HG03060 (cell line): ENCODE results near the gene ISLR2.
"Not testable (repeated sequence)": the region's sequence is repeated elsewhere in the genome, so short reads cannot be mapped to it uniquely, and the experiment has no call there.

Experiments
- ATAC-seq: cut with Tn5 transposase; IDR thresholded peaks from one replicate; pipeline ENCODE4 v1.9.1; 2021; ENCODE audit warnings: low read depth, moderate number of reproducible peaks; ENCODE audit not compliant: unreplicated experiment

The ISLR2 gene, protein sequence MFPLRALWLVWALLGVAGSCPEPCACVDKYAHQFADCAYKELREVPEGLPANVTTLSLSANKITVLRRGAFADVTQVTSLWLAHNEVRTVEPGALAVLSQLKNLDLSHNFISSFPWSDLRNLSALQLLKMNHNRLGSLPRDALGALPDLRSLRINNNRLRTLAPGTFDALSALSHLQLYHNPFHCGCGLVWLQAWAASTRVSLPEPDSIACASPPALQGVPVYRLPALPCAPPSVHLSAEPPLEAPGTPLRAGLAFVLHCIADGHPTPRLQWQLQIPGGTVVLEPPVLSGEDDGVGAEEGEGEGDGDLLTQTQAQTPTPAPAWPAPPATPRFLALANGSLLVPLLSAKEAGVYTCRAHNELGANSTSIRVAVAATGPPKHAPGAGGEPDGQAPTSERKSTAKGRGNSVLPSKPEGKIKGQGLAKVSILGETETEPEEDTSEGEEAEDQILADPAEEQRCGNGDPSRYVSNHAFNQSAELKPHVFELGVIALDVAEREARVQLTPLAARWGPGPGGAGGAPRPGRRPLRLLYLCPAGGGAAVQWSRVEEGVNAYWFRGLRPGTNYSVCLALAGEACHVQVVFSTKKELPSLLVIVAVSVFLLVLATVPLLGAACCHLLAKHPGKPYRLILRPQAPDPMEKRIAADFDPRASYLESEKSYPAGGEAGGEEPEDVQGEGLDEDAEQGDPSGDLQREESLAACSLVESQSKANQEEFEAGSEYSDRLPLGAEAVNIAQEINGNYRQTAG

DNA sequence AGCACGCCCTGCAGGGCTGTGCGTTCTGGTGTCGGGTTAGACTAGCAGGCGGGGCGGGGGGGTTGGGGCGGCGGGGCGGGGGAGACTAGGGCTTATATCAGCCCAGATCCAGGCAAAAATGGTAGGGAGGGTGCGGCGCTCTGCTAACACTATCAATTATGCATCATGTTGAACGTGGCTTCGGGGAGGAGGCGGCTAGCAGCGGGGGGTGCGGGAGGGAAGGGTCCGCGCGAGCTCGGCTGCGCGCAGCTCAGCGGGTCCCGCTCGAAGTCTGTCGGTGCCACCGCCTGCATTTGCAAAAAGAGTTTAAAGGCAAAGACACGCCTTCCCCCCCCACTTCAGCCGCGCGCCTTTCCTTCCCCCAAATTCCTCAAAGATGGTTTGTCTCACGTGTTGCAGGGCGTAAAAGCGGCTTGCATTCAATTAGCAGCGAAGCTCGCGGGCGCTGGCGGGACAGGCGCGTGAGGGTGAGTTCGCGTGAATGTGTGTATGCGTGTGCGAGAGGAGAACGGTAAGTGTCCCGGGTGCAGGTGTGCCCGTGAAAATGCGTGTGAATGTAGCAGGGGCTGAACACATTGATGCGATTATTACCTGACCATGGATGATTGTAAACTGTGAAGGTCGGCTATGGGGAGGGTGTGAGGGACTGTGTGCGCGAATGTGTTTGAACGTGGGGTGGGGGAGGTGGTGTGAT lies at the start of gene ISLR2:
Gene ISLR2, plus strand, starts transcription at position 432 of the 694 bp plus-strand sequence. CDS start 2,169 bp downstream, outside the sequence.
- ATAC-seq, result no peak

DNA sequence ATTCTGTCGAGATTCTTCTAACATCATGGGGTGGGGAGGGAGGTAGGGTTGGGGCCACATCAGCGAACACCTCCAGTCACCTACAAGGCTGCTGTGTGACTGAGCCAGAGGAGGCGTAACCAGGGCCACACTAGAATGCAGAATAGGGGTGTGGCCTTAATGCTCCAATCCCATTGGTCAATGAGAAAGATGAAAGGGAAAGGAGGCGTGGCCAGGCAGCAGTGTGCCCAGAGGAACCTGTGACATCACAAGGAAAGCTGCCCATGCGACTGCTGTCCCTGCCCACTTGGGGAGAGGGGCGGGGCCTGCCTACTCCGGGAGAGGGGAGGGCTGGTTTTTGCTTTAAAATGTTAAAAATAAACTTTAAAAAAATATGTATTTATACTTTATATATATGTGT lies 47.9 kb upstream of the ISLR2 start, which contains the start of gene GOLGA6A:
Gene GOLGA6A, minus strand, starts transcription at position 101 of the 400 bp plus-strand sequence. Its CDS starts 41 bp downstream, at position 60.
- ATAC-seq, result not testable (repeated sequence)

DNA sequence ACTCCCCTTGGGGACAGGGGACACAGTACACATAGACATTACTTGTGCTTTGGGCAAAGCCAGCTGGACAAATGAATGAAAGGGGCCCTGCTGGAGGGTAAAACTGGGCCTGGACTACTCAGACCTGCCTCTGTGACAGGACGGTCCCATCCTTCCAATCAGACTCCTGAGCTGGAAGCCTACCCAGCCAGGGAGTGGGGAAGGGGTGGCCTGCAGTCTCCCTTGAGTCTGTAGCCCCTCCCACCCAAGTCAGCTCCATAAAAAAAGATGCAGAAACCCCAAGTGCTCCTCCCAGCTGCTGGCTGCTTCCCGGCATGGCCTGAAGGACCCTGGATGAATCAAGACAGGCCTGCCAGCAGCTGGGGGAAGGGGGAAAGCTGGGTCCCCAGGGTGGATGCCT lies 35.8 kb upstream of the ISLR2 start:
- not testable (repeated sequence) for ATAC-seq

DNA sequence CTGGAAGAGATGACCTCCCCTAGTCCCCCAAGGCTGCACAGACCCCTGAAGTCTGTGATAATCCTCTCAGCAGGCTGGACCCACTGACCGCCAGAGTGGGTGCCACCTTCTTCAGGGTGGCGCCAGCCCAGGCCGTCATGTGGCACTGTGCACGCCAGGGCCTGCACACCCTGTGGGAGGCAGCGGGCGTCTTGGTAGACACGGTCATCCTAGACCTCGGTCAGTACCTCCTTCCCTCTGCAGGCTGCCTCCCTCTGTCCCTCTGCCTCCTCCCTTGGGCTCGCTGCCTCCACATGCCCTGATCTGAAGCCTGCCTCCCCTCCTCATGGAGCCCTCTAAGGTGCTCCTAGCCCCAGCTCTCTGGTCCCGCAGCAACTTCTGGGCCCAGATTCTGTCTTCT lies 34.8 kb upstream of the ISLR2 start:
- not testable (repeated sequence) for ATAC-seq

DNA sequence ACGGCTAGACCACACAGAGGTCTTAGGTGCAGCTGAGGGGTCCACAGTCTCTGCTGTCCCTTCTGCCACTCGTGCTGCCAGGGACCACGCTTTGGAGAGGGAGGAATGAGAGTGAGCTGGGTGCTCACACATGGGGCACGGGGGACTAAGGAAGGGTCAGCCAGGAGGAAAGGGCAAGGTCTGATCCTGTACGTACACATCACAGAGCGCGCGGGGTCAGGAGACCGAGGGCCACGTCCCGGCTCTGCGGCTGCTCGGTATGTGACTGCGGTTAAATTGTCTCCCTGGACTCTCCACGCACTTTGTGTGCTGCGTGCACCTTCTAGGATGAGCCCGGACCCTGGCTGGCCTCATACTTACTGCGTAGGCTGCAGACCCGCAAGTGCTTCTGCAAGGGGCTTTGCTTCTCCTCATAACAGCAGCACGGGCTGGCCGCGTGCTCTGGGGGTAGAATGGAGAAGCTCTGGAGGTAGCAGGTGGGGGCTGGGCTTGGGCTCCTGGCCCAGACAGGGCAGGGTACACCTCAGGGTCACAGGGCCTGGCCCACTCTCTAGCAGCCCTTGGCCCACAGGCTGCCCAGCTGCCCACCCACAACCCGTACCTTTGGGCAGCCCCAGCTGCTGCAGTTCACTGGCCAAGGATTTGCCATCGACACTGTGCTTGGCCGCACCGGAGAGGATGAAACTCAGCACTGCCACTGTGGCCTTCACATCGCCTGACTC lies 33.5 kb upstream of the ISLR2 start:
- ATAC-seq, result not testable (repeated sequence)

DNA sequence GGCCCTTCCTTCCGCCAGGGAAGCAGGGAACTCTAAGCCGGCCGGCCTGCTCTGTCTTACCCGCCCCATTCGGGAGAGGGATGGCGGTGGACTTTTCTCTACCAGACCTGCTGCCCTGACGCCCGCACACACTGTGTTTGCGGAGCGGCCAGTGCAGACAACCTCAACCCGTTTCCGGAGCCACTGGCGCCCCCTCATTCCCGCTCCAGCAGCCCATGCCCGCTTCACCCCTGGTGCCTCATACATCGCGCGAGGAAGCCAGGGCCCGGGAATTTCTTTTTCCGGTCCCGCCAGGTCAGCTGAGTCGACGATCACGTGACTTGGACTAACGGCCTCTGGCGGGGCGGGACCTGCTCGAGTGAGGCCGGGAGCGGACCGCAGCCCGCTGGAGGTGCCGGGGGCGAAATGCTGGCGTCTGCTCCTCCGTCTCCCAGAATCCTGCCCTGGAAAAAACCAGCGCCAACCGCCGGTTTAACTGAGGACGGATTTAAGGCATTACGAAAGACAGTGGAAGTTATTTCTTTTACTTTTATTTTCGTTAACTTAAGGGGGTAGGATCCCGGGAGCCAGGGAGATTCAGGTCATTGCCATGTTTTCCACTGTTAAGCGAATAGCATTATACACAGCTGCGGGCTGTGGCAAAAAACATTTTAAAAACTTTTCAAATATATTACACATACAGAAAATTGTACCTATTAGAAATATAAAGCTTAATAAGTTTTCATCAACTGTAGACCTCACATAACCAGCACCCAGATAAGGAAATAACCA lies 30.2 kb upstream of the ISLR2 start:
- ATAC-seq, result not testable (repeated sequence)

DNA sequence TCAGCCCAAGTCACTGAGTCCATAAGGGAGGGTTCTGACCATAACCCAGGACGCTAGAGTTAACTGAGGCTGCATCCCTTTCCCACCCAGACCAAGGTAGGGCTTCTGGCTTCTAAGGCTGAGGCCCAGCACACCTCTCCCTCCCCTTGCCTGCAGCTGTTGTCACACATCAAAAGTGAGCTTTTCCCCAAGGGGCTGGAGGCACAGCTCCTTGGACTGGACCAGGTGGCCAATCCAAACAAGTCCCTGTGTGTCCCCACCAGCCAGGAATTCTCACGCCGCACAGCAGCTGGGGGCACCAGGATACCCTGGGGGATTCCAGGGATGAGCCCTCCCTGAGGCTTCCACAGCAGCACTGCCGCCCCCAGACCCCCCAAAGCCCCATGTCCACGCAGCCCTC lies 22.3 kb upstream of the ISLR2 start:
- no peak for ATAC-seq

DNA sequence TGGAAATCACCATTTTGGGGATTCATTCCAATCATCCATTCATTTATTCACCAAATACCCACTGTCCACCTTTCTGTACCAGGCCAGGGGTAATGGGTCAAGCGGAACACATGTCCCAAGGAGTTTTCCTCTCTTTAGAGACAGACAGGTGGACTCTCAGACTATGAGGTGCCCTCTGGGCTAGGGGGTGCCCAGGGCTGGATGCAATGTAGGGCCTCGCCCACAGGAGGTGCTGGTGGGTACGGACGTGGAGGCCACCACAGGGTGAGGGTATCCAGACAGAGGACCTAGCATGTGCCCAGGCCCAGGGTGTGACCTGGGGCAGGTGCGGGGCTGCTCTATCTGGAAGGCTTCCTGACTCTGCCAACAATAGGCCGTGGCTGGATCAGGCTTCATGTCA lies 21.8 kb upstream of the ISLR2 start:
- not testable (repeated sequence) for ATAC-seq

DNA sequence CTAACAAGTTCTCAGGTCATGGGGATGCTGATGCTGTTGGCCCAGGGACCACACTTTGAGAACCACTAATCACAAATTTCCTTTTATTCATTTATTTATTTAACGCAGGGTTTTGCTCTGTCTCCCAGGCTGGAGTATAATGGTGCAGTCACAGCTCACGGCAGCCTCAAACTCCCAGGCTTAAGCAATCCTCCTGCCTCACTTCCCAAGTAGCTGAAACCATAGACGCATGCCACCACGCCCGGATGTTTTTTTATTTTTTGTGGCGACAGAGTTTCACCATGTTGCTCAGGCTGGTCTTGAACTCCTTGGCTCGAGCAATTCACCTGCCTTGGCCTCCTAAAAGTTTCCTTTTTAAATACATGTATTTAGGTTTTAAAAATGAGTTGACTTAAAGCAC lies 20.7 kb upstream of the ISLR2 start:
- no peak for ATAC-seq

DNA sequence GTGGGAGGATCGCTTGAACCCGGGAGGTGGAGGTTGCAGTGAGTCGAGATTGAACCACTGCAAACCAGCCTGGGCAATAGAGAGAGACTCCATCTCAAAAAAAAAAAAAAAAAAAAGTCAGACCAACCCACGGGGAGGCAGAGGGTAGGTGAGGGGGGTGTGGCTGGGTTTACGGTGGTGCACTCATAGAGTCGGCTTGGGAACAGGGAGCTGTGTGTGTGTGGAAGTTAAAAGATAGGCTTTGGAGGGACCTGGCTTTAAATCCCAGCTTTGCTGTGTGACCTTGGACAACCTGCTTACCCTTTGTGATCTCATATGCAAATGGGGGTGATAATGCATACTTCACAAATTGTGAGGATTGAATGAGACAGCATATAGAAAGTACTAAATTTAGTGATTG lies 10.0 kb upstream of the ISLR2 start:
- ATAC-seq, result no peak

DNA sequence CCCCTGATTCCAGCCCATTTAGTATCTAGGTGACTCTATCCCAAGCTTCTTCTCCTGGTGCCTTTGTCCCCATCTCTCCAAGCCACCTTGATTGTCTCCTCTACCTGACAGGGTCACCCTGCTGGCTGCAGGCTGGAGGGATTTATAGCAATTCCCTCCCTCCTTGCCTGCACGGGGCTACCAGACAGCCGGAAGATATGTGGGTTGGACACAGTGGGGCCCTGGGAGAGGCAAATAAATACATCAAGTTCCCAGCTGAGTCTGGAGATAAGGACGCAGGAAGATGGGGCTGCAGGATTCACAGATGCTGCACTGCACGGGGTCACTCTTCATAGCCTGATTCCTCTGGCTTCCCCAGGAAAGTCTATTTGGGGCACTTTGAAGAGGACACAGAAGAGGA lies 9.3 kb upstream of the ISLR2 start:
- ATAC-seq, result no peak

DNA sequence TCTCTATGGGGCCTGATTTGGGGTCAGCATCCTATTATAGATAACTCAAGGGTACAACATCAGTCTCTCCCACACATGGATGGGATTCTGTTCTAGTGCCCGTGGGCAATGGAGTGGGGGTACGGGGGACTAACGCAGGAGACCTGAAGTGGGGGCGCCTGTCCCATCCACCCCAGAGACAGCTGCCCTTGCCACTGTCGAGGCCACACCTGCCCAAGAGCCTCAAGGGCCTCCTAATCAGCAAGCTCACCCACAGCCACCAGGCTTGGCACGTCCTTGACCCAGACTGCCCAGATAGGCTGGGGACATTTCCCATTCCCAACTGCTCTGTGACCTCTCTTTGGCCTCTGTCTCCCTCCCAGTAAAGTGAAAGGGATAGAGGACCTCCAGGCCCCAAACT lies 8.5 kb upstream of the ISLR2 start:
- ATAC-seq, result no peak

DNA sequence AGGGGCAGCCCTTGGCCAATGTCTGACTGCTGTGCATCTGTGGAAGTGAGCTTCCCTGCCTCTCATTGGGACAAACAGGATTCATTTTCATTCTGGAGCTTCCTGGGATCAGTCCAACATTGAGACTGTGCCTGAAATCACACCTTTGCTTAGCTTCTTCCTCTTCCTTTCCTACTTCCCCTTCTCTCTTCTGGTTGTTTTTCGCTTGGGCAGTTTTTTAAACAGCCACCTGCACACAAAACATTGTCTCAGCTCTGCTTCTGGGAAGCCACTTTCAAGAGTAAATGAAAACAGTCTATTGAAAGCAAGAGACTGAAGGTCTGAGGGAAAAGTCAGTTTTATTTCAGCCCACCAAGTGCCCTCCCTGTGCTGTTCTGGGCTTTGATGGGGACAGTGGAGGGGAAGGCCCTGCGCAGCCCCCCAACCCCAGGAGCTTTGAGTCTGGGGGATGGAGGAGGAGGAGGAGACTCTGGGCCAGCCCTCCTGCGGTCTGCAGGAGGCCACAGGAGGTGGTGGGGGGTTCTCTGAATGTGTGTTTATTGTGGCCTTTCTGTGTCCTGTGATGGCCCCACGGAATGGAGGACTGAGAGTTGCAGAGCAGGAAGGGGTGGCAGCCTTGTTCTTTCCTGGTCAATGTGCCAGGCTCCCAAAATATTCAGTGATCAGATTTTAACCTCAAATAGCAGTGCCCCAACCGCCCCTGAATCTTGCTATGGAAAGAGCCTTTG lies 7.8 kb upstream of the ISLR2 start:
- no peak for ATAC-seq

DNA sequence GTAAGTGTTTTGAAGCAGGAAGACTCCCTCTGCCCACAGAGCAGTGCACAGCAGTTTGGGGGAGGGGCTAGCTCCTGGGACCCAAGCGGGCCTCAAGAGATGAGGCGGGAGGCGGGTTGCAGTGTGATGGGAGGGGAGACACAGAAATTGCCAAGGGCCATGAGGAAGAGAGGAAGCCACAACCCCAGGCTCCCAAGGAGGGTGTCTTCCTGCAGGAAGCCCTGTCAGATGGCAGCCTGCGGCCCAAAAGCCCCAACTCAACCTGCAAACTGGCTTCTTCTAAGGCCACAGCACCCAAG lies 7.3 kb upstream of the ISLR2 start:
- ATAC-seq, result no peak

DNA sequence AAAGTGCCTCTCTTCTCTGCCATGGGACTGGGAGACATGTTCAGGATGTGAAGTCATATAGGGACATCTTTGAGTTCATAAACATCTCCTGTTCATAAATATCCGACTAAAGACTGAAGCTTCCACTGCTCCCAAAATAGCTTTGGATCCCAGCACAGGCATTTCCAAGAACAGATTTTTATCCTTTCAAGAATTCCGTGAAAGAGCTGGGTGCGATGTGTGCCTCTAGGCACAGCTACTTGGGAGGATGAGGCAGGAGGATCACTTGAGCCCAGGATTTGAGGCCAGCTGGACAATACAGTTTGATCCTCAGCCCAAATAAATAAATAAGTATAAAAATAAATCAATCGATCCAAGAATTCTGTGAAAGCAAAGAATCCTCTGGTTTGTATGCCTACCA lies 6.7 kb upstream of the ISLR2 start:
- no peak for ATAC-seq

DNA sequence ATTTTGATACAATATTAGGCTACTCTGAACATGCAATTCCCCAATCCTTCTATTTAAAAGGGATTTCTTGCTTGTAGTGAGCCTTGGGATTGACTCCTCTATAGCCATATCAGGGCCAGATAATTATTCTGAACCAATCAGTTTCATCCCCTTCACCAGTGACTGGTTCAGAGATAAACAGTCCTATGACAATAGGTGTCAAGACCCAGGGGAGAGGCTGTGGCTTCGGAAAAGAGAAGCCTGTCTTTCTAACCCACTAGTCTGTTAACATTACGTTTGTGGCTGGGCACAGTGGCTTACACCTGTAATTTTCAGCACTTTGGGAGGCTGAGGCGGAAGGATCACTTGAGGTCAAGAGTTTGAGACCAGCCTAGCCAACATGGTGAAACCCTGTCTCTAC lies 6.2 kb upstream of the ISLR2 start:
- ATAC-seq, result no peak

DNA sequence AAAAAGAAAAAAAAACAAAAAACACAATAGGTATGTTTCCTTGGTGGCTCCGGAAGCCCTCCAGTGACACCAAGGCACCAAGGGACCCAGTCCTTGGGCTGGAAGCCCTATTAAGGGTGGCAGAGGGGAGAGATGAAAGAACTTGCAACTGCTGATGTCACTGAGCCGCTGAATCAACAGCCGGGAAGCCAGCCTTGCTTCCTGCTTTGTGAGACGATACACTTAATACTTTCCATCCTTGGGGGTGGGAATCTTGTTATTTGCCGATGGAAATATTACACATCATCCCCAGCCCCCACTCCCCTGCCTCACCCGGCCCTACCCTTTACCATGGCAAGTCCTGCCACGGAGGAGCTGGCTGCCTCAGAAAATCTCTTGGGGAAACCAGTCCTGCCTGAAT lies 5.6 kb upstream of the ISLR2 start:
- no peak for ATAC-seq

DNA sequence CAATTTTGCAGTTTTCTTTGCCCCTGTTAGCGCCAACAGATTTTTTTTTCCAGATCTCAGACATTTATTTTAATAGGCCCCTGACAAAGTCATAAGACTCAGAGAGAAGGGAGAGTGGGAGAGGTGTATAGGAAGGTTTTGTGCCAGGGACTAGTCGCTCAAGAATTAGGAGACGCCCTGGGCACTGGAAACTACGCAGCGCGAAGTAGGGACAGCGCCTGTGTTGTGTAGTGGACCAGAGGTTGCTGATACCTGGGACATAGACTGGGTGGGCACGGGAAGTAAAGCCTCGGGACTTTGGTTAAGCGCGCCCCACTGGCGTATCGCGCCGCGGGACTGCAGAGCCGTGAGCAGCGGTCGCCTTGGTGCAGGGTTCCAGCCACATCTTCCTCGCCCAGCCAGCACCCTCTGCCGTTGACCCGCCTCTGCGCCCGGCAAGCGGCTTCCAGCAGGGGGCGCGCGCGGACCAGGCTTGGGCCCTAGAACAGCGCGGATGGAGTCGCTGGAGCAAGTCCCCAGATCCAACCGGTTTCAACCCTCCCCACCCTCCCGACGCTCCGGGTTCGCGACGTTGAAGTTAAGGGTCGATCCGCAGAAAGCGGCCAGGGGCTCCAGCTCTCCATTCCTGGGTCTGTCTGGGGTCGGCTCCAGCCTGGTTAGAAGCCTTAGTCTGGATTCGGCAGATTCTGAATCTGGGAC lies 3.0 kb upstream of the ISLR2 start:
- no peak for ATAC-seq
